ENCODE data around the gene TRIP11. TPM values are rescaled to one million over a fixed set of nuclear protein-coding genes. Genes with fewer than 3 reads are reported as not detected.

Gene TRIP11
- total RNA-seq, 2 experiments from 2014 or later = 15.1 to 44.4 TPM

GRCh38 chr14:91927191-91927590 lies 112.7 kb downstream of the TRIP11 start:
- Histone ChIP-seq H4K20me1 (ENCODE audit: insufficient read depth, low read length) (no peaks in the 10 kb centered on the region), H3K9me2 (ENCODE audit: insufficient read depth, low read length) (no peaks in the 10 kb centered on the region), H3K36me3 (ENCODE audit: insufficient read depth, low read length) (no peaks in the 10 kb centered on the region), H3K4me2 (ENCODE audit: low read length) (no peak overlapping the region), H3K9me3 (ENCODE audit: low read length) (no peaks in the 10 kb centered on the region), H3K27ac (ENCODE audit: low read depth, low read length, poor library complexity, severe bottlenecking) (no peak overlapping the region), H3K4me3 (ENCODE audit: low read depth, low read length, poor library complexity, severe bottlenecking) (no peak overlapping the region), H2AFZ (ENCODE audit: low read length) (no peak overlapping the region), H3K79me2 (ENCODE audit: insufficient read depth, low read depth, low read length) (no peaks in the 10 kb centered on the region), H3K4me1 (ENCODE audit: insufficient read depth, low read length, poor library complexity, severe bottlenecking) (no peaks in the 10 kb centered on the region)
- ChIA-PET POLR2A (interaction anchor here (1.0 kb wide), 1 partner anchor 368 kb away, joined by 4 read pairs; no protein-coding TSS in a partner anchor), CTCF (ENCODE audit: unreplicated experiment) (no interaction called here)
- no peak for DNase-seq (ENCODE audit: low spot score)
- BruUV-seq (replicated peaks) = no TSS peak
- TF ChIP-seq, protein P1, sequence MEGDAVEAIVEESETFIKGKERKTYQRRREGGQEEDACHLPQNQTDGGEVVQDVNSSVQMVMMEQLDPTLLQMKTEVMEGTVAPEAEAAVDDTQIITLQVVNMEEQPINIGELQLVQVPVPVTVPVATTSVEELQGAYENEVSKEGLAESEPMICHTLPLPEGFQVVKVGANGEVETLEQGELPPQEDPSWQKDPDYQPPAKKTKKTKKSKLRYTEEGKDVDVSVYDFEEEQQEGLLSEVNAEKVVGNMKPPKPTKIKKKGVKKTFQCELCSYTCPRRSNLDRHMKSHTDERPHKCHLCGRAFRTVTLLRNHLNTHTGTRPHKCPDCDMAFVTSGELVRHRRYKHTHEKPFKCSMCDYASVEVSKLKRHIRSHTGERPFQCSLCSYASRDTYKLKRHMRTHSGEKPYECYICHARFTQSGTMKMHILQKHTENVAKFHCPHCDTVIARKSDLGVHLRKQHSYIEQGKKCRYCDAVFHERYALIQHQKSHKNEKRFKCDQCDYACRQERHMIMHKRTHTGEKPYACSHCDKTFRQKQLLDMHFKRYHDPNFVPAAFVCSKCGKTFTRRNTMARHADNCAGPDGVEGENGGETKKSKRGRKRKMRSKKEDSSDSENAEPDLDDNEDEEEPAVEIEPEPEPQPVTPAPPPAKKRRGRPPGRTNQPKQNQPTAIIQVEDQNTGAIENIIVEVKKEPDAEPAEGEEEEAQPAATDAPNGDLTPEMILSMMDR (conservative IDR thresholded peaks at IDR 0.05; ENCODE audit: low read length) = no peak
- TF ChIP-seq EZH2phosphoT487 (IDR thresholded peaks at IDR 0.05; ENCODE audit: borderline replicate concordance, low read depth, low read length) = no peak
- intact Hi-C loops (cut with micrococcal nuclease; ENCODE audit: unreplicated experiment) = no loop called here

DNA sequence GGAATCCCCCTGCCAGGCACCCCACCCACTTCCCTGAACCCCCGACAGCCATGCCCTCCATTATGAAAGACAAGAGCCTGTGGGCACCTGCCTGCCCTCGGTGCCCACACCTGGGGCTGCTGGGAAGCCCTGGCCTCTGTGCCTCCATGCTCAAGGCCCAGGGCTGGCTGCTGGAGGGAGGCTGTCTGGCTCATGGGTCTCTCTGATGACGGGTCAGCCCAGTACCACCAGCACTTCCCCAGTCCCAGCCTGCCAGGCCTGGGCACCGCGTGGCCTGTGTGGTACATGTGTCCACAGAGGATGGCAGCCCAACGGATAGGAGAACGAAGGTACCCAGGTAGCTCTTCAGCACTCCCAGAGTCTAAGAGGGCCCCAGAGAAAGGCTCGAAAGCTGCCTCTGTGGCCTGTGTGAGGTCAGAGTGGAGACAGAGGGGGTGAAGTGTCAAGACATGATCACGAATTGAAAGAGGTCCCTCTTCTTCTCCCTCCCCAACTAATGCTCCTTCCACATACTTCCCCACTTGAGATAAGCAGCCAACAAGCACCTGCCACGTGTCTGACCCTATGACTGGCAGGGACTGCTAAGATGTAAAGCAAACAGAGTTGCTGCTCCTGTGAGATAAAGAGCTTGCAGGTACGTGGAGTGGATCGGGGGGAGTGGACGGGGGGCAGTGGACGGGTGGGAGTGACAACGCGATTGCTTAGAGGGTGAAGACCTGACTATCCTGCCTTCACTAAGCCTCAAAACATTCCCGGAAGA lies 113.5 kb downstream of the TRIP11 start:
- no peaks in the 10 kb centered on the region for H3K36me3 ChIP-seq (ENCODE audit: insufficient read depth, low read length)
- H4K20me1 ChIP-seq (ENCODE audit: insufficient read depth, low read length) = no peaks in the 10 kb centered on the region
- no peak overlapping the region for H3K4me2 ChIP-seq (ENCODE audit: low read length)
- ChIA-PET POLR2A (no interaction called here), CTCF (ENCODE audit: unreplicated experiment) (no interaction called here)
- no peak overlapping the region for H2AFZ ChIP-seq (ENCODE audit: low read length)
- H3K9me2 ChIP-seq (ENCODE audit: insufficient read depth, low read length) = no peaks in the 10 kb centered on the region
- no peak overlapping the region for H3K4me3 ChIP-seq (ENCODE audit: low read depth, low read length, poor library complexity, severe bottlenecking)
- H3K4me1 ChIP-seq (ENCODE audit: insufficient read depth, low read length, poor library complexity, severe bottlenecking) = no peaks in the 10 kb centered on the region
- intact Hi-C loops (cut with micrococcal nuclease; ENCODE audit: unreplicated experiment) = no loop called here
- no TSS peak for BruUV-seq (replicated peaks)
- TF ChIP-seq, protein P1 (conservative IDR thresholded peaks at IDR 0.05; ENCODE audit: low read length) = no peak
- TF ChIP-seq EZH2phosphoT487 (IDR thresholded peaks at IDR 0.05; ENCODE audit: borderline replicate concordance, low read depth, low read length) = no peak
- no peak for DNase-seq (ENCODE audit: low spot score)
- no peaks in the 10 kb centered on the region for H3K79me2 ChIP-seq (ENCODE audit: insufficient read depth, low read depth, low read length)
- no peak overlapping the region for H3K27ac ChIP-seq (ENCODE audit: low read depth, low read length, poor library complexity, severe bottlenecking)
- no peaks in the 10 kb centered on the region for H3K9me3 ChIP-seq (ENCODE audit: low read length)

GRCh38 chr14:91925727-91926121 lies 114.1 kb downstream of the TRIP11 start:
- CTCF ChIA-PET (ENCODE audit: unreplicated experiment) = no interaction called here
- no peak for DNase-seq (ENCODE audit: low spot score)
- POLR2A ChIA-PET = no interaction called here
- no TSS peak for BruUV-seq (replicated peaks)
- H3K36me3 ChIP-seq (ENCODE audit: insufficient read depth, low read length) = no peaks in the 10 kb centered on the region
- no peaks in the 10 kb centered on the region for H3K79me2 ChIP-seq (ENCODE audit: insufficient read depth, low read depth, low read length)
- intact Hi-C loops (cut with micrococcal nuclease; ENCODE audit: unreplicated experiment) = no loop called here
- H3K4me2 ChIP-seq (ENCODE audit: low read length) = no peak overlapping the region
- H3K4me3 ChIP-seq (ENCODE audit: low read depth, low read length, poor library complexity, severe bottlenecking) = no peak overlapping the region
- TF ChIP-seq, protein P1 (conservative IDR thresholded peaks at IDR 0.05; ENCODE audit: low read length) = no peak
- TF ChIP-seq EZH2phosphoT487 (IDR thresholded peaks at IDR 0.05; ENCODE audit: borderline replicate concordance, low read depth, low read length) = no peak
- H3K27ac ChIP-seq (ENCODE audit: low read depth, low read length, poor library complexity, severe bottlenecking) = no peak overlapping the region
- no peak overlapping the region for H2AFZ ChIP-seq (ENCODE audit: low read length)
- H3K9me2 ChIP-seq (ENCODE audit: insufficient read depth, low read length) = no peaks in the 10 kb centered on the region
- no peaks in the 10 kb centered on the region for H3K9me3 ChIP-seq (ENCODE audit: low read length)
- H3K4me1 ChIP-seq (ENCODE audit: insufficient read depth, low read length, poor library complexity, severe bottlenecking) = no peaks in the 10 kb centered on the region
- H4K20me1 ChIP-seq (ENCODE audit: insufficient read depth, low read length) = no peaks in the 10 kb centered on the region

Data from OCI-LY7 (cell line).